Measurements from ENCODE around the gene MRPL52. TPM values are rescaled to one million over a fixed set of nuclear protein-coding genes. Genes with fewer than 3 reads are reported as not detected.

MRPL52 gene
- total RNA-seq, 4 donors from 2014 or later = 30.3 to 114 (median 52.9) TPM

GRCh38 chr14:22797017-22797917 is 32.4 kb upstream of the MRPL52 start:
- TF ChIP-seq POLR2A (IDR thresholded peaks at IDR 0.05) = peak in 1 of 2 donors; percentile 41
- no peak for TF ChIP-seq CTCF (IDR thresholded peaks at IDR 0.05)
- H3K4me1 ChIP-seq = peaks cover 0 to 5% (median 2%) of the 10 kb centered on the region in 4 donors
- H3K27ac ChIP-seq = peak overlapping the region in 2 of 4 donors; percentile 60 to 84
- H3K27me3 ChIP-seq = no peaks in the 10 kb centered on the region
- H3K4me3 ChIP-seq = peak overlapping the region in 1 of 4 donors; percentile 0
- no peaks in the 10 kb centered on the region for H3K9me3 ChIP-seq
- no peaks in the 10 kb centered on the region for H3K36me3 ChIP-seq
- DNase-seq = peak in 1 of 3 donors; percentile 71

GRCh38 chr14:22798528-22798927 is 31.2 kb upstream of the MRPL52 start:
- Histone ChIP-seq H3K4me3 (no peak overlapping the region), H3K27ac (peak overlapping the region in 2 of 4 donors; percentile 11 to 84), H3K4me1 (peaks cover 0 to 5% (median 2%) of the 10 kb centered on the region in 4 donors), H3K9me3 (no peaks in the 10 kb centered on the region), H3K36me3 (no peaks in the 10 kb centered on the region), H3K27me3 (no peaks in the 10 kb centered on the region)
- DNase-seq = no peak
- no peak for TF ChIP-seq CTCF (IDR thresholded peaks at IDR 0.05)
- TF ChIP-seq POLR2A (IDR thresholded peaks at IDR 0.05) = no peak

GRCh38 chr14:22800346-22800745 is 29.3 kb upstream of the MRPL52 start:
- Histone ChIP-seq H3K36me3 (no peaks in the 10 kb centered on the region), H3K27ac (no peak overlapping the region), H3K27me3 (no peaks in the 10 kb centered on the region), H3K4me1 (peaks cover 0 to 4% (median 0%) of the 10 kb centered on the region in 4 donors), H3K9me3 (no peaks in the 10 kb centered on the region), H3K4me3 (no peak overlapping the region)
- TF ChIP-seq CTCF (IDR thresholded peaks at IDR 0.05) (no peak), POLR2A (IDR thresholded peaks at IDR 0.05) (no peak)
- no peak for DNase-seq

- no peaks in the 10 kb centered on the region for H3K4me1 ChIP-seq
- no peaks in the 10 kb centered on the region for H3K27me3 ChIP-seq
- H3K9me3 ChIP-seq = no peaks in the 10 kb centered on the region
- TF ChIP-seq CTCF (IDR thresholded peaks at IDR 0.05) (no peak), POLR2A (IDR thresholded peaks at IDR 0.05) (no peak)
- H3K36me3 ChIP-seq = no peaks in the 10 kb centered on the region
- no peak overlapping the region for H3K4me3 ChIP-seq
- H3K27ac ChIP-seq = no peak overlapping the region
- DNase-seq = no peak
Measured at GRCh38 chr14:22801716-22802115, 28.0 kb upstream of the MRPL52 start.

GRCh38 chr14:22802860-22803686 is 26.6 kb upstream of the MRPL52 start:
- Histone ChIP-seq H3K36me3 (no peaks in the 10 kb centered on the region), H3K4me1 (peaks cover 0 to 11% (median 0%) of the 10 kb centered on the region in 4 donors), H3K27ac (peak overlapping the region in 1 of 4 donors; percentile 13), H3K27me3 (no peaks in the 10 kb centered on the region), H3K9me3 (no peaks in the 10 kb centered on the region), H3K4me3 (no peak overlapping the region)
- no peak for DNase-seq
- TF ChIP-seq CTCF (IDR thresholded peaks at IDR 0.05) (no peak), POLR2A (IDR thresholded peaks at IDR 0.05) (no peak)

Measured in Peyer's patch (tissue), 4 donors.